DOHH2 (cell line): ENCODE data around the gene GATAD2A.

Experiments used
- H3F3A ChIP-seq: fragments of 200-600 bp; sonication (generic), shearing (Covaris generic); 2 replicates; pipeline ENCODE4 v1.6.0; 2016; ENCODE audit warnings: antibody characterized with exemption, mild to moderate bottlenecking; ENCODE audit not compliant: control insufficient read depth, insufficient read depth
- H3K27ac ChIP-seq: fragments of 200-600 bp; sonication (generic); 2 replicates; pipeline ENCODE4 v1.5.1; 2014; ENCODE audit warnings: low read depth, mild to moderate bottlenecking, low read length, moderate library complexity
- H3K27me3 ChIP-seq: fragments of 200-600 bp; sonication (generic); 2 replicates; pipeline ENCODE4 v1.6.1; 2014; ENCODE audit warnings: mild to moderate bottlenecking, low read length, mixed read lengths; ENCODE audit not compliant: control insufficient read depth
- H3K36me3 ChIP-seq: fragments of 200-600 bp; sonication (generic); 2 replicates; pipeline ENCODE4 v1.6.1; 2014; ENCODE audit warnings: mild to moderate bottlenecking, low read length, moderate library complexity, mixed read lengths; ENCODE audit not compliant: control insufficient read depth
- H3K4me1 ChIP-seq: fragments of 200-600 bp; sonication (generic); 2 replicates; pipeline ENCODE4 v1.6.1; 2014; ENCODE audit warnings: mild to moderate bottlenecking, low read length, mixed read lengths; ENCODE audit not compliant: control insufficient read depth
- H3K4me2 ChIP-seq: fragments of 200-600 bp; sonication (generic); 2 replicates; pipeline ENCODE4 v1.6.0; 2014; ENCODE audit warnings: mild to moderate bottlenecking, low read length, moderate library complexity
- H3K4me3 ChIP-seq: fragments of 200-600 bp; sonication (generic); 2 replicates; pipeline ENCODE4 v1.5.1; 2014; ENCODE audit warnings: mild to moderate bottlenecking, low read length, mixed read lengths
- H3K79me2 ChIP-seq: fragments of 200-600 bp; sonication (generic); 2 replicates; pipeline ENCODE4 v1.6.1; 2014; ENCODE audit warnings: mild to moderate bottlenecking, low read length, mixed read lengths; ENCODE audit not compliant: control insufficient read depth
- H3K9me2 ChIP-seq: fragments of 200-600 bp; sonication (generic); replicated peaks from 2 replicates; pipeline ENCODE4 v1.6.1; 2014; ENCODE audit warnings: mild to moderate bottlenecking, low read length, mixed read lengths; ENCODE audit not compliant: control insufficient read depth
- H3K9me3 ChIP-seq: fragments of 200-600 bp; sonication (generic); 2 replicates; pipeline ENCODE4 v1.6.1; 2014; ENCODE audit warnings: antibody characterized with exemption, low read length, mixed read lengths; ENCODE audit not compliant: control insufficient read depth, insufficient read depth
- H4K20me1 ChIP-seq: fragments of 200-600 bp; sonication (generic); 2 replicates; pipeline ENCODE4 v1.6.0; 2014; ENCODE audit warnings: low read depth, mild to moderate bottlenecking, antibody characterized with exemption, low read length, moderate library complexity; ENCODE audit not compliant: control insufficient read depth, insufficient read depth
- CTCF ChIP-seq: fragments of 200-600 bp; sonication (generic); IDR thresholded peaks from one replicate; pipeline ENCODE4 v1.5.1; 2014; ENCODE audit warnings: antibody characterized with exemption, mild to moderate bottlenecking, low read depth, low read length; ENCODE audit not compliant: poor library complexity, severe bottlenecking
- EZH2phosphoT487 ChIP-seq: fragments of 200-600 bp; sonication (generic); IDR thresholded peaks from 2 replicates; pipeline ENCODE4 v1.6.1; 2017; ENCODE audit warnings: borderline replicate concordance, mild to moderate bottlenecking, antibody characterized with exemption, low read length, moderate library complexity, mixed read lengths

GATAD2A gene

GRCh38 chr19:19475849-19476828, 70.7 kb downstream of the GATAD2A start:
- Histone ChIP-seq H3F3A (peaks cover 7% of the 10 kb centered on the region; the same call in 1 of the 2 replicates), H3K9me3 (no peaks in the 10 kb centered on the region), H3K4me3 (no peak overlapping the region), H3K79me2 (peaks cover 100% of the 10 kb centered on the region), H3K27me3 (no peaks in the 10 kb centered on the region), H3K27ac (no peak overlapping the region), H3K36me3 (peaks cover 71% of the 10 kb centered on the region), H3K4me1 (peaks cover 33% of the 10 kb centered on the region), H3K9me2 (no peaks in the 10 kb centered on the region), H4K20me1 (peaks cover 9% of the 10 kb centered on the region), H3K4me2 (no peak overlapping the region)
- TF ChIP-seq CTCF (peak; percentile 45), EZH2phosphoT487 (no peak)

DNA sequence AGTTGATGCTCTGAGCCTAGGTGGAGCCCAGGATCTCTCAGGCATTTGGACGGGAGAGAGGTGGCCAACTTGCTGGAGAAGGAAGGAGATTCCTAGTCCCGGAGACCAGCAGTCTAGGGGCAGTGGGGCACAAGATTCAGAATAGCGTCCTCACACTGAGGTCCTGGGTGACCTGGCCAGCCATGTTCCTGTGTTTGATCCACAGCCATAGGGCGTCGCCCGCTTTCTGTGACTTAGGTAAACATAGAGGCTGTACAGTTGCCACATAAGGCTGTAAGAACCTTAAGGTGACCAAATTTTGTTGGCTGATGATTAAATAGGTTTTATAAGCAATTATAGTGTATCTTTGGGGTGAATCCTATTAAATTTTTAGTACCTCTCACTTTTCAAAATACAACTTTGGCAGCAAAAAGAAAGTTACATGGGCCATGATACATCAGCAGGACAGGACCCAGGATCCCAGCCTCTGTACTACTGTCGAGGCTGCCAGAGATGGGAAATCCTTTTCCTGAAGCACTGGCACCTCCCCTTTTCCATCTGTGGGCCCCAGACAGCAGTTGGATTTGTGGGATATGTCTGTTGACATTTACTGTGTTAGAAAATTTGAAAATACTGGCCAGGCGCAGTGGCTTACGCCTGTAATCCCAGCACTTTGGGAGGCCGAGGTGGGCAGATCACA, 72.4 kb downstream of the GATAD2A start:
- Histone ChIP-seq H3K27me3 (no peaks in the 10 kb centered on the region), H4K20me1 (peaks cover 10% of the 10 kb centered on the region), H3F3A (peaks cover 3% of the 10 kb centered on the region; the same call in 1 of the 2 replicates), H3K79me2 (peaks cover 100% of the 10 kb centered on the region), H3K36me3 (peaks cover 73% of the 10 kb centered on the region), H3K9me3 (no peaks in the 10 kb centered on the region), H3K27ac (no peak overlapping the region), H3K4me2 (no peak overlapping the region), H3K9me2 (no peaks in the 10 kb centered on the region), H3K4me1 (peaks cover 18% of the 10 kb centered on the region), H3K4me3 (no peak overlapping the region)
- no peak for TF ChIP-seq EZH2phosphoT487
- TF ChIP-seq CTCF: no peak

DNA sequence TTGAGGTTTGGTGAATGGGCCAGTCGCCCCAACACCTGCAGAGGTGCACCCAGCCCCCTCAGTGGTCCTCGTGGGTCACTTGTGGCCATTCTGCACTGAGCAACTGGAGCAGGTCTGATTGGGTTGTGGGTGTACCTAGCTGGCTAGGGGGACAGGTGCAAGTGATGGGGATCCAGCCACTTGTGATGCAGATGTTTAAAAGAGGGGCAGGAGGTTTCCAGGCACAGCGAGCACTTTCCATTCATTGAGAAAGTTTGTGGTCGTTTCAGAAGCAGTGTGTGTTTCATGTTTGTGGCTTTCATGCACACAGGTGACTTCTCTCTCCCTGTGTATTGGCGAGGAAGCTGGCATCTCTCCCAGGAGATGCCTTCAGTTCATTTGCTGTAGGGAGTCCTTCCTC, 75.2 kb downstream of the GATAD2A start:
- no peak for TF ChIP-seq EZH2phosphoT487
- no peak for TF ChIP-seq CTCF
- no peaks in the 10 kb centered on the region for H3K9me3 ChIP-seq
- H3K9me2 ChIP-seq: no peaks in the 10 kb centered on the region
- no peak overlapping the region for H3K27ac ChIP-seq
- H3K27me3 ChIP-seq: no peaks in the 10 kb centered on the region
- no peak overlapping the region for H3K4me3 ChIP-seq
- H4K20me1 ChIP-seq: peaks cover 5% of the 10 kb centered on the region; the same call in 1 of the 2 replicates
- H3K4me1 ChIP-seq: peaks cover 22% of the 10 kb centered on the region
- H3F3A ChIP-seq: peaks cover 3% of the 10 kb centered on the region; the same call in 1 of the 2 replicates
- H3K36me3 ChIP-seq: peaks cover 56% of the 10 kb centered on the region
- peaks cover 95% of the 10 kb centered on the region for H3K79me2 ChIP-seq
- no peak overlapping the region for H3K4me2 ChIP-seq
